ENCODE measurements around the gene IQGAP3.

IQGAP3 gene

DNA sequence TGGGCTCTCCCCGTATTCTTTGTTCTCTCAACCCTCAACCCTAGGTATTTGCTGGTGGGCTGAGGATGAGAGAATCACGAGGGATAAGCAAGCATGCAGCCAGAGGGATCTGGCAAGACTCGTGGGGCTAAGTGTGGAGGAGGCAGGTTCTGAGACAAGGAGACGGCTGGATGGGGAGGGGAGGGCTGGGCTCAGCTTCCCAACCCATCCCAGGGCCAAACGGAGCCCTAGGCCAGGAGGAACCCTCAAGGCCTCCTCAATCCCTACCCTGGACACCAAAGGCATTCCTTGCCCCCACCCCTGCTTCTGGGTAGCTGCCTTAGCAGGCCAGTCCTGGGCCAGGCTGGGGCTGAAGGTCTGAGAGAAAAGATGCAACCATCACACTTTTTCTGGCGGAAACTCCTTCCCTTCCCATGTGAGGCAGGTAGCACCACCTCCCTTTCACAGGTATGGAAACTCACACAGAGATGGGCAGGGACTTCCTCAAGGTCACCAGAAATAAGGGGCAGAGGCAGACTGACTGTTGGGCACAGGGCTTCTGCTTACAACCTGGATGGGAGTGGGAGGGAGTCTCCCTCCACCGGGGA is 78.0 kb downstream of the IQGAP3 start:
- no peak for DNase-seq

DNA sequence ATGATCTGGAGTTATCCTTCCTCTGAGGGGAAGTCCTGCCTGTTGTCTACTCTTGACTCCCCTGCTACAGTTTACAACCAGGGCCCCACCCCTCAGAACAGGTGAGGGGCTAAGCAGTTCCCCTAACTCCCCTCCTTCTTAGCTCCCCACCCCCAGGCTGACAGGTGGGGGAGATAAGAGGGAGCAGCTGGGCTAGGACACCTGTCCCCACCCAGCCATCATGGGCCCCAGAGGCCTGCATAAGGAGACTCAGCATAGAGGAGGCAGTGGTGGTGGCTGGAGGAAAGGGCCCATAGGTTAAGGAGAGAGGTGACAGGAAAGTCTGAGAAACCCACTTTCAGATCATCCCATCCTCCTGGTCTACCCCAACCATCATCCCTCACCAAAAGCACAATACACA is 78.6 kb downstream of the IQGAP3 start:
- DNase-seq = no peak

DNA sequence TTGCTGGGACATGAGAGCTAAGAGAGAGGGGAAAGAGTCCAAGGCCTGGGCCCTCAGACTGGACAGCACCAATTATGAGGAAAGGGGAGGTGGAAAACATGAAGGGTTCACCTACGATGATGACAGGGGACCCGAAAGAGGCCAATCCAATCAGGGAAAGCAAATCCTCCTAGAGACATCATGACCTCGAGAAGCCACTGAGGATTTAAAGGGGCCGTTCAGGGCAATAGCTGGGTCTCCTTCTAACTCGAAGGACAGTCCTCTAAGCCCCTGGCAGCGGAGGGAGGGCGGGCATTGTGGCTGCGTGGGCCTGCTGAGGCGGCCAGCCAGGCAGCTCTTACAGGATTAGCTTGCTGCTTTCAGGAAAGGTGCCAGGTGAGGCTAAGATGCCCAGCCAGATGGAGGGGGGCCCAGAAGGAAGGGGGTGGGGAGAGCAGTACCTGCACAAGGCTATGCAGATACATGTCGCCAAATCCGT is 79.2 kb downstream of the IQGAP3 start:
- DNase-seq = no peak

DNA sequence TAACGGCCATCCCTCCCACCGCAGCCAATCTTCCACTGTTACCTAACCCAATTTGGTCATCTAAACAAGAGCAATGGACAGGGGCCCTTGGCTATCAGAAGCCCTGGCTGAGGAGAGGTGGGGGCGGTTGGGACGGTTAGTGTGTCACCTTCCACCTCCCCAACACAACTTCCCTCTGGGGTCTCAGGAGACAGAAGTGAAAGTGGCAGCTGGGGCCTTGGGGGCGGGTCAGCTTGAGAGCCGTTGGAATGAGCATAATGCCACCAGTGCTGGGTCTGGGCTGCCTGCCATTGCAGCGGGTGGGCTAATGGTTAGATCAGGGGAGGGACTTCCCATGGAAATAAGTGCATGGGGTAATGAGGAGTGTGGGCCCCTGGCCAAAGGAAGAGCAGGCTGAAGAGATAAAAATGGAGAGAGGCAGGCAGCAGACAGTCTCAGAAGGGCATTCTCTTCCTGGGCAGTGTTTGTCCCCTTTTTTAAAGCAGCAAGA is 79.7 kb downstream of the IQGAP3 start:
- DNase-seq = no peak

DNA sequence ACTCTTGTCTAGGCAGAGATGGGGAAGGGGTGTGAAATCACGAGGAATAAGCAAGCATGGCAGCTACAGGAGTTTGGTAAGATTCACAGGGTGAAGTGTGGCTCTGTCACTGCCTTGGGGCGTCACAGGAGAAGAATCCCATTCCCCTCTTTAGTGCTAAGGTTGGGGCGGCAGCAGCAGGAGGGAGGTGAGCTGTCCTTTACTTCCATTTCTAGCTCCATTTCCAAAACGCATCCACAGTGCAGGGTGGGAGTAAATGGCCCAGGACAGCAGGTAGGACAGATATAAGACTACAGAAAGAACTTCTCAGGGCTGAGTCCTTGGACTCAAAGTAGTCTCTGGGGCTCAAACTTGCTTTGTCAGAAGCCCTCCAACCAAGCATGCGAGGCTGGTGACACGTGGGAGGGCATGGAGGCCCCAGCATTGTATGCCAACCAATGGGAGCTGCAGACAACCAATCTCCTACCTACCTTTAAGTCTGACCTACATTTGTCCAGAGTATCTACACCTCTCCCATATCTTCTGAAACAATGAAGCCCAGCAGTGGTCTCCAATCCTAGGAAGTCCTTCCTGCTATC is 80.3 kb downstream of the IQGAP3 start:
- DNase-seq = no peak

DNA sequence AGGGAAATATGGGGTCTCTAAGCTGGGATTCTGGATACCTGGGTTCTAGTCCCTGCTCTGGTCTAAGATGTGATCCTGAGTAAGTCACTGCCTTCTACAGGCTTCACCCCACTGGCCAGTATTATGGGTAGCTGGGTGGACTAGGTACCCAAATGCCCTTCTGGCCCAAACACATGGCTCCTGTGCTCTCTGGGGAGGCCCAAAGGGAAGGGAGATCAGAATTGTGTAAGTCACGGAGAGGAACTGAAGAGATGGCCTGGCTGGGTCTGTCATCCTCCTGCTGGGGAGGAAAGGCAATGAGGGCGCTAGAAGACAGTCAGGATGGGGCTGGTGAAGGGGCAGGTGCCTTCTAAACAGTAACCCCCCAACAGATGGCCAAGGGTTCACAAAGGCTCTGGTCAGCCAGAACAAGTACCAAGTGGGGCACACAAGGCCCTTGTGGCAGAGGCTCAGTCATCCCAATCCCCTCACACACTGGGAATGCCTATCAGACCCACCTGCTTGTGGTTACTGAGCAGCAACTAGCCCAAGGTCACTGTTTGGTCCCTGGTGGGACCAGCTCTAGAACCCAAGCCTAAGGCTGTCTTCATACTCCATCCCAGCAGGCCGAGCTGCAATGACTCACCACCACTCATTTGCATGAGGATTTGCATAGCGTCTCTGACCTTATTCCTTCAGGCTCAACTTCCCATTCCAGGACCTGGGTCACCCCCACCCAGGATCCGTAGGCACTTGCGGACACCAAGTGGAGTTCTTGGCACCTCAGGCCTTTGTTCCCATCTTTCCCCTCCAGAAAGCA is 81.0 kb downstream of the IQGAP3 start:
- DNase-seq = no peak

DNA sequence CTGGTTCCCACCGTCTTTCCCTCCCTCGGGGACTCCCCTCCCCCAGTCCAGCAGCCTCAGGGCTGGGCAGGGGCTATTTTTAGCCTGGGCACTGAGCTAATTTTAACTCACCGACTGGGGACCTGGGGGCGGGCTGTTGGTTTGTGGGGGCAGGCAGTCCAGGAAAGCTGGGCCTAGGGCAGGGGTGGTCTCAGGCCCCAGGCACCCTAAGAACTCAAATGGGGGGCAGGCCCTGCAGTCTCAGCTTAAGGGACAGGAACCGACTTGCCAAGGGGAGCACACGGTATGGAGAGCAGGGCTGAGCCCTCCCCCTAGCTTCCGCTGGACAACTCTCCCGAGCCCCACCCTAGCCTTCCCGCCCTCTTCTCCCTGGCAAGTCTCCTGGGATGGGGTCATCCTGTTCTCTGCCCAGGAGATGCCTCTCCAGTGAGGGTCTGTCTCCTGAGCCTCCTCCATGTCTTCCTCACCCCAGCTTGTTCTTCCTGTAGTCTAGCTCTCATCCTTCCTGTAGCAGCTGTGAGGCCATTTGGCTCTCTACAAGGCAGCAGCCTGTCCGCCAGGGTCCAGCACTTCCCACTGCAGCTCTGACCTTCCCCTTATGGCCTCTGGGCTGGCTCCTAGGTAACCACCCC is 81.8 kb downstream of the IQGAP3 start:
- no peak for DNase-seq

DNA sequence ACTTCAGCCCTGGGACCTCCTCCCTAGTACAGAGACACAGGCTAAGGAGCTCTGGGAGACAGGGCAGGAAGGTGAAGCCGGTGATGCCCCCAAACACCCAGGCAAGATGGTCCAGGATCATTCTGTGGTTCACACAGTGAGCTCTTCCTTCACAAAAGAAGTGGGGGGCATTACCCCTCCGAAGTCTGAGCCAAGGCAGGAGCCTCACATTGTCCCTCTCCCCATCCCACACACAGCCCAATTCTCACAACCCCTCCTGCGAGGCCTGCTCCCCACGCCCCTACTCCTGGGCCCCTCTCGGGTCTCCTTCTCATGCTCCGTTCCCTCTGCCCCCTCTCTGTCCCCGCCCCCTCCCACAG is 82.5 kb downstream of the IQGAP3 start:
- no peak for DNase-seq

DNA sequence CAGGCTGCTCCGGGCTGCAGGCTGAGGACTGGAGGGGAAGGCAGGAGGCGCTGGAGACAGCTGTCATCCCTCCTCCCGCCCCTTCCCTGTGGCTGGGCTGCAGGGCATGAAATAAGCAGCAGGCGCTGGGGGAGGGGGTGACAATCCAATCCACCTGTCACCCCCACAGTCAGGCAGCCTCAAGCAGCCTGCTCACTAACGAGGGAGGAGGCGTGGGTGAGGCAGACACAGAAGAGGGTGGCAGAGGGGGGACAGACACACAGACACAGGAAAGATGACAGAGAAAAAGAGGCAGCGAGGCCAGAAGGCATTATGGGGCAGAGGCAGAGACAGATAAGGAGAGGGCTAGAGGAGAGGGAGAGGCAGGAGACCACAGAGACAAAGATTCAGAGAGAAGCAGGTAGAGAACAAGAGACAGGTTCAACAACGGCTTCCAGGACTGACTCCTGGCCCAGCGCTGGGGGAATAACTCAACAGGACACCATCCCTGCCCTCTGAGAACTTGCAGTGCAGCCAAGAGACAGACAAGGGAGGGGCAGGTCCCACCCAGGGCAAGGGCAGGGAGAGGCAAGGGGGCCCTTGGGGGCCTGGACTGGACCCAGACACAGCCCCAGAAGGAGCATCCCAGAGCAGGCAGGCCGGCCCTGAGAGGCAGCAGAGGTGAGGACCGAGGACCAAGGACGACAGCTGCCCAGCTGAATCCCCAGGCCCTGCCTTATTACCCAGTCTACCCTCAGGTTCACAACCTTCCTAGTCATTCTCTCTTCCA is 83.0 kb downstream of the IQGAP3 start:
- DNase-seq = no peak

DNA sequence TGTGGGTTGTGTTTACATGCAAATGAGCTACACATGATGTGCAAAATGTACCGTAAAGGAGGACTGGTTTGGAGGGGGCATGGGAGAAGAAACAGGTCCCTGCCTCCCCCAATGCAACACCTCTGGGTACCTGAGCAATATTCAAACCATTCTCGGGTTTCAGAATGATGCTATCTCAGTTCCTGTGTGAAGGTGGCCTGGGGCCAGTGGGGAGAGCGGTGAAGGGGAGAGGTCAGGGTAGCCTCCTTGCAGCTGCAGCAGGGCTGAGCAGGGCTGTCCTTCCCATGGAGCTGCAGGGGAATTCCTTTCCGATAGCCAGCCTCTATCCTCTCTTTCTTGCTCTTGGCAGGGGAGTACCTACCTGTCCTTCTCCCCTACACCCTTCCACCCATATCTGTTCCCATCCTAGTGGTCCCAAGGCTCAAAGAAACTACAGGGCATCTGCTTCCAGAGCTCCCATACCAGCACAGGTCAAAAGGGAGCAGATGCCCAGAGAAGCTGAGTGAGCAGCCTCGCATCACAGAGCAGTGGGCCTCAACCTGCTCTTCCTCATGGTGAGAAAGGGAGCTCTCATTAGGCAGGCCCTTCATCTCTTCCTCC is 83.7 kb downstream of the IQGAP3 start:
- DNase-seq = no peak

DNA sequence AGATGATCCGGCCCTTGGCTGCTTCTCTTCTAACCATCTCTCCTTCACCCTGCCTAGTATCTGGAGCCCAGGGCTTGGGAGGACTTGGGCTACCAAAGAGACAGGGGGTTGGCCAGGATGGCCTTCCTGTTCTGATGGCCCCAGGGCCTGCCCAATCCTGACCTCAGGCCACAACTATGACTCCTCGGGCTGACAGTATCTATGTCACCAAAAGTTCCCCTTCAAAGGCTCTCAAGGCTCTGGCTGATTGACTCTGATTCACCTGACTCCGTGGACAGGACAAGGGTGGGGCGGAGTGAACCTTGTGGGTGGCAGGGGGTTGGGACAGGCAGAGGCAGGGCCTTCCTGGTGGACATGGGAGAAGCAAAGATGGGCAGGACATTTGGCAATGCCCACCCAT is 84.5 kb downstream of the IQGAP3 start:
- DNase-seq = no peak

DNA sequence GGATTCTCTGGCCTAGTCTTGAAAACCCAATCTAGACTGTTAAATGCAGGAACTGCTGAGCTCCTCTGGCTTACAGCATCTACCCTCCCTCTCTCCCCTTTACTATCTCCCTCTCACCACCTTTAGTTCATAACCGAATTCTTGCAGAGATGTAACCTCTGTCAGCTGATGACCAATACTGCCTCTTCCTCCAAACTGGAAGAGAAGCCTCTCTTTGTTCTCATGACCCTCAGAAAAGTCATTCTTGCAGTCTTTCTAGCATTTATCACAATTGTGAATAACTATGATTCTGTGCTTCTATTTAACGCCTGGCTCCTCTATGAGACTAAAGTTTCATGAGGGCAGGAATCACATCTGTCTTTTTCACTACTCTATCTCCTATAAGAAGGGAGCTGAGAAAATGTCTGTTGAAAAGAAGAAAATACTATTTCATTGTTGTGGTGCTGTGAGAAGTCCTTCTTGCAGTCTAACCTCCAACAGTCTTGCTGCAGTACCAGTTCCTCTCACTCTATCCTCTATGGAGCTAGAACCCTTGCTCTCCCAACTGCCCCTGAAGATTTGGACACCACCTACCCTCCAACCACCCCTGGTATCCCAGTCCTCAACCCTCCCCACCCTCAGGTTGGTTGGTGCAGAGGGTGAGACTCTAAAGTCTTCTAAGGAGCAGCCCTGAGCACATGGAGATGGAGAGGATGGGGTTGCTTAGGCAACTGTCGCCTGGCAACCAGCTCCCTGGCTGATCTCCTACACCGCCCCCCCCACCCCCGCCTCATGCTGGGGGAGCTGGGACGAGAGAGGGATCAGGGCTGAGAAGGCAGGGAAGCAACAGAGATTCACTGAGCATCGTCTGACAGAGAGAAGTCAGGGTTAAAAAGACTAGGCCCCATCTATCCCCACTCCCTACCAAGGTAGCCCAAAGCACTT is 85.7 kb downstream of the IQGAP3 start:
- DNase-seq = no peak

DNA sequence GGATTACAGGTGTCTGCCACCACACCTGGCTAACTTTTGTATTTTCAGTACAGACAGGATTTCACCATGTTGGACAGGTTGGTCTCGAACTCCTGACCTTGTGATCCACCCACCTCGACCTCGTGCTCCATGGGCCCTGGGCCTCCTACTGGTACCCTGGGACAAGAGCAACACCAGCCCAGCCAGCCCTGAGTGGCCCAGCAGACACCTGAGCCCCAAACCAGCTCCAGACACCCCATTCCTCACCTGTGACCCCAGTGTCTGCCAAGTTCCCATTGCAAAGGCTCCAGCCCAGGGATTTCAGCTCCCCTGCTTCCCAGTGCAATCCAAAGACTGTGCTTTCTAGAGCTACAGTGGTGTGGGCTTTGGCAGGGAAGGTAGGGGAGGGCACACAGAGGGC is 86.4 kb downstream of the IQGAP3 start:
- DNase-seq = no peak

DNA sequence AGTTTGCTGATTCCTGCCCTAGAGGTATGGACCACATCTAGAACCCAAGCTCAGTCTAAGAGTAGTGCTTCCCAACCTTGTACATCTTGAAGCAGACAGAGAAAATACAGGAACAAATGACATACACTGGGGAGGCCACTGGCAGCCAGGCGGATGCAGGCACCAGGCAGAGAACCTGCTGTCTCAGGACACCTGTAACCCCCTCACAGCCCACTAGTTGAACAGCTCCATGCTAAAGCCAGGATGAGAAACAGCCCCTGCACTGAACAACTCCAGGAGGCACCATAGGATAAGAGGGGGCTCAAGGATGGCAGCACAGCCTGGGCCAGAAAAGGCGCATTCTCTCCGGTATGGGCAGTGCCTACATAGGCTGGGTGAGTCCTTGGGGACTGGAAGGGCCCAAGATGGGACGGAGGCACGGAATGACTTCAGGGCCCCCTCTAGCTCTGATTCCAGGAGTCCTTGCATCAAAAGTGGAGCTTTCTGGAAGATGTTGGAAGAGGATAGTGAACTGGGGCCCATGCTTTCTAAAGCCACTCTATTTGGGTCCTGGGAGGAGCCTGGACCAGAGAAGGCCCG is 87.8 kb downstream of the IQGAP3 start:
- DNase-seq = no peak

DNA sequence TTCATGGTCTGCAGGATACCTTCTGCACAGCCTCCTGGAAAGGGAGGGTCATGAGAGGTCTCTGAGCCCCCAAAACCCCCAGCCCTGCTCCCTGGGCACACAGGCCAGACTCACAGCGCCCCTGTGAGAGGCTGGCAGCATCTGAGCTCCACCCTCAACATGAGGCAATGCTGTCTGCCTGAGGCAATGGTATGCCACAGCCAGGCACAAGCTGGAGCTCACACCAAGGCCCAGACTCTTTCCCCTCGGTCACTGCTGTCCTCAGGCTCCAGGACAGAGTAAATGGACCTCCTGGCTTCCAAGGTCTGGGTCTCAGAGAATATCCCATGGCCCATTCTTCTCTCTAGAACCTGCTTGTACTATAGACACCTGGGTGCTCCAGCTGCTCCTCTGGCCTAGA is 89.0 kb downstream of the IQGAP3 start:
- DNase-seq = no peak

DNA sequence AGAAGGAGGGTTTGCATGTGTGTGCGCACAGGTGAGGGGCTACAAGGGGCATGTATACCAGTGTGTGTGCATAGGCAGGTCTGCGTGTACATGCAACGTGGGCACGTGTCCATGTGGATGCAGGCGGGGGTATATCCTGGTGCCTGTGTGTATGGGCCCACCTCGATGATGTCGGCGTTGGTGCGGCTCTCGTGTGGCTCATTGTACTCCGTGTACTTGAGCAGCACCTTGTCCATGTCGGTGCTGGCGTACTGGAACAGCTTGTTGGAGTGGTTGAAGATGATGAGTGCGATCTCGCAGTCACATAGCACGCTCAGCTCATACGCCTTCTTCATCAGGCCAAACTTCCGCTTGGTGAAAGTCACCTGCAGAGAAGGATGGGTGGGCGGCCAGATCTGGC is 90.1 kb downstream of the IQGAP3 start:
- DNase-seq = no peak

DNA sequence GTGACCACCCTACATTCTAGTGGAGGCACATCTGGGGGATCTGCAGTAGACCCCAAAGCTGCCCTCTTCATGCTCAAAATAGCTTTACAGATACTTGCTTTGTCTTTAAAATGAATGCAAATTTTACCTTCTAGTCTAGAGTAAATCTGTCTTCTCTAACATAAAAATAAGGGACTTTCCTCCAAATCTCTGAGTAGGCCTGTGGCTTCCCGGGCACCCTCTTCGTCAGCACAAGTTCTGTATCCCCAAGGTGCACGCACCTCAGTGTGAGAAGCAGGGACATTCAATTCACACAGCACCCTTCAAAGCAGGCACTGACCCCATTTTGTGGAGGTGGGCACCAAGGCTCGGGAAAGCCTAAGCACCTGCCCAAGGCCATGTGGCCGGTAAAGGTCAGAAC is 90.8 kb downstream of the IQGAP3 start:
- DNase-seq = no peak

DNA sequence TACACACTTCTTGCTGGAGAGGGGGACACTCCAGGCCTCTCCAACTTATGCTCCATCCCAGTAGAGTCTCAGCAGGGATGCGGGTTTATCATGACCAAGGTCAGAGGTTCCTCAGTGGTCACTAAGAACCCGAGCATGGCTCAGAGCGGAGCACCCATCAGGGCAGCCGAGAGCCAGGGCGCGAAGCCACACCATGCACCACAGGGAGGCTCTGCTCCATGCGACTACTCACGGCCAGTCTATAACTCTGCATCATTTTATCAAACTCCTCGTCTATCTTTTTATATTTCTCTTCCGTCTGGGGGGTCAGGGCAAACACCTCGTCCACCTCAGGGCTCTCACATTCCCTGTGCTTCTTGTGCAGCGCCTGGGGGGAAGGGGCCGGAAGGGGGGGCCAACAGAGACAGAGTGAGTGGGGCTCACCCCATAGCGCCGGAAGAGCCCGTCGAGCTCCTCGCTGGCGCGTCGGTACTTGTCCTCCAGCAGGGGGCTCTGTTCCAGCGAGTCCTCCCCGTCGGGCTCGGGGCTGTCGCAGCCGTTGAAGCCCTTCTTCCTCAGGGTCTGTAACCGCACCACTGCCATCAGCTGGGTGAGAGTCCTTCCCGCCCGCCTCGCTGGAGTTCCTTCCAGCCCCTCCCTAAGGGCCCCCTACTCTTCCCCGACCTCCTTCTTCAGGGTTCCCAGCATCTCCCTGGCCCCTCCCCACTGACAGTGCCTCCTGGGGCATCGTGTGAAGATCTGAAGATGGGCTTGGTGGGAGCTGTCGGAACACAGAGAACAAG is 91.8 kb downstream of the IQGAP3 start:
- peak; percentile 10 for DNase-seq

DNA sequence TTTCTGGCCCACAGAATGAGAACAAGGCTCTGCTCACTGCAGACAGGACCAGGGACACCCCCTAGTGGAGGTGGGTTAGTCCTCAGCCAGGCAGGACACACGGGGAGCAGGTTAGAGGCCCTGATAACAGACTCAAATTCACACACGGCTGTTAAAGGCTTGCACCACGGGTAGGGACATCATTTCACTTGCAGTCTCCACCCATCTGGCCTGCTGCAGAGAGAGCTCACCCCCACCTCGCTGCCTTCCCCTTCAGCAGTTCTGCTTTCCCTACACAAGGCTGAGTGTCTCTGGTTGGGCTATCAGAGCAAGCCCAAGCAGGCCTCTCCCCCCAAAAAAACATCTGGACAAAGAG is 92.4 kb downstream of the IQGAP3 start:
- no peak for DNase-seq

All from GDM1 (cell line).